HG03457 (cell line): ENCODE data around the gene DHX34.
"Not testable (repeated sequence)": the region's sequence is repeated elsewhere in the genome, so short reads cannot be mapped to it uniquely, and the experiment has no call there.

ENCODE experiments used
- ATAC-seq: cut with Tn5 transposase; IDR thresholded peaks from one replicate; pipeline ENCODE4 v1.9.1; 2021; ENCODE audit warnings: moderate number of reproducible peaks; ENCODE audit not compliant: unreplicated experiment

The DHX34 gene, protein sequence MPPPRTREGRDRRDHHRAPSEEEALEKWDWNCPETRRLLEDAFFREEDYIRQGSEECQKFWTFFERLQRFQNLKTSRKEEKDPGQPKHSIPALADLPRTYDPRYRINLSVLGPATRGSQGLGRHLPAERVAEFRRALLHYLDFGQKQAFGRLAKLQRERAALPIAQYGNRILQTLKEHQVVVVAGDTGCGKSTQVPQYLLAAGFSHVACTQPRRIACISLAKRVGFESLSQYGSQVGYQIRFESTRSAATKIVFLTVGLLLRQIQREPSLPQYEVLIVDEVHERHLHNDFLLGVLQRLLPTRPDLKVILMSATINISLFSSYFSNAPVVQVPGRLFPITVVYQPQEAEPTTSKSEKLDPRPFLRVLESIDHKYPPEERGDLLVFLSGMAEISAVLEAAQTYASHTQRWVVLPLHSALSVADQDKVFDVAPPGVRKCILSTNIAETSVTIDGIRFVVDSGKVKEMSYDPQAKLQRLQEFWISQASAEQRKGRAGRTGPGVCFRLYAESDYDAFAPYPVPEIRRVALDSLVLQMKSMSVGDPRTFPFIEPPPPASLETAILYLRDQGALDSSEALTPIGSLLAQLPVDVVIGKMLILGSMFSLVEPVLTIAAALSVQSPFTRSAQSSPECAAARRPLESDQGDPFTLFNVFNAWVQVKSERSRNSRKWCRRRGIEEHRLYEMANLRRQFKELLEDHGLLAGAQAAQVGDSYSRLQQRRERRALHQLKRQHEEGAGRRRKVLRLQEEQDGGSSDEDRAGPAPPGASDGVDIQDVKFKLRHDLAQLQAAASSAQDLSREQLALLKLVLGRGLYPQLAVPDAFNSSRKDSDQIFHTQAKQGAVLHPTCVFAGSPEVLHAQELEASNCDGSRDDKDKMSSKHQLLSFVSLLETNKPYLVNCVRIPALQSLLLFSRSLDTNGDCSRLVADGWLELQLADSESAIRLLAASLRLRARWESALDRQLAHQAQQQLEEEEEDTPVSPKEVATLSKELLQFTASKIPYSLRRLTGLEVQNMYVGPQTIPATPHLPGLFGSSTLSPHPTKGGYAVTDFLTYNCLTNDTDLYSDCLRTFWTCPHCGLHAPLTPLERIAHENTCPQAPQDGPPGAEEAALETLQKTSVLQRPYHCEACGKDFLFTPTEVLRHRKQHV

GRCh38 chr19:47348819-47349795 is at the start of gene DHX34:
TSS of gene DHX34 (plus strand) at chr19:47349315. CDS start at chr19:47353031, 3,716 bp downstream.
- peak; percentile 81 for ATAC-seq

- ATAC-seq: not testable (repeated sequence)
Measured at GRCh38 chr19:47300867-47301266, 48.2 kb upstream of the DHX34 start.

DNA sequence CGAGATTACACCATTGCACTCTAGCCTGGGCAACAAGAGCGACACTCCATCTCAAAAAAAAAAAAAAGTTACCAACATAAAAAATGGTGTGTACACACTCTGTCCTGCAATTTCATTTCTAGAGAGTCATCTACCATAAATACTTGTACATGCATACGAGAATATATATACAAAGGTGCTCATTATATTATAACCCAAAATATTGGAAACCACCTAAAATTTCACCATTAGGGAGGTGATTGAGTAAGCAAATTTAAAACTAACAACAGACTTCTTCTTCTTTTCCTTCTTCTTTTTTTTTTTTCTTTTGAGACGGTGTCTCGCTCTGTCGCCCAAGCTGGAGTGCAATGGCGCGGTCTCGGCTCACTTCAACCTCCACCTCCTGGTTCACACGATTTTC is 46.9 kb upstream of the DHX34 start:
- ATAC-seq: no peak

DNA sequence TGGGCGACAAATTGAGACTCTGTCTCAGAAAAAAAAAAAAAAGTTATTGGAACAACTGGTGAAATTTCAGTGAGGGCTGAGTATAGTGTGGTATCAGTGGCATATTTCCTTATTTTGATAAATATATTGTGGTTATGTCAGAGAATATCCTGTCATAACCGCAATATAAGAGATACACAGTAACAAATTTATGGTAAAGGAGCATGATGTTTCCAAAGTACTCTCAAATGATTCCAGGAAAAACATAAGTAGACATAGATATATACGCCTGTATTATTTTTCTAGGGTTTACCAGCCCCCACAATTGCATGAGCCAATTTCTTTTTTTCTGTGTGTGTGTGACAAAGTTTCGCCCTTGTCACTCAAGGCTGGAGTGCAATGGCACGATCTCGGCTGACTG is 45.1 kb upstream of the DHX34 start:
- no peak for ATAC-seq

GRCh38 chr19:47305309-47305751 is 43.8 kb upstream of the DHX34 start:
- no peak for ATAC-seq

DNA sequence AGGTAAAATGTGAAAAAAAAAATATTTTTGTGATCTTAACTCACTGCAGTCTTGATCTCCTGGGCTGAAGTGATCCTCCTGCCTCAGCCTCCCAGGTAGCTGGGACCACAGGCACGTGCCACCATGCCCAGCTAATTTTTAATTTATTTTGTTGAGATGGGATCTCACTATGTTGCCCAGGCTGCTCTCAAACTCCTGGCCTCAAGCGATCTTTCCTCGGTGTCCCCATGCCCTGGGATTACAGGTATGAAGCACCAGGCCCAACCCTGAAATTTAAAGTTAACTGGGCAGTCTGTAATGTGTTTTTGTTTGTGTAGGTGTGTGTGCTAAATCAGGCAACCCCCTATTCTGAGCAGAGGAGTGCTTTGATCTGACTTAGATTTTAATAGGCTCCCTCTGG is 42.8 kb upstream of the DHX34 start:
- ATAC-seq: no peak

DNA sequence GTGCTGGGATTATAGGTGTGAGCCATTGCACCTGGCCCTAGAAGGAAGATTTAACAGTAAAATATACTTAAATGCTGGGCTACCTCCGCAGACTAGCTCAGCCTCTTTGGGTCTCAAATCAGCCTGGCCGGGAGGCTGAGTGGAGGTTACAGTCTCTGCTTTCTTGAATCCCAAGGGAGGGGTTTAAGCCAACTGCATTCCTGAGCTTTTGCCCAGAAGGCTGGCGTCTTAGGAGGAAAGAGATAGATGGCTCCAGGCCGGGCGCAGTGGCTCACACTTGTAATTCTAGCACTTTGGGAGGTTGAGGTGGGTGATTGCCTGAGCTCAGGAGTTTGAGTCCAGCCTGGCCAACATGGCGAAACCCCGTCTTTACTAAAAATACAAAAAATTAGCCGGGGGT is 40.1 kb upstream of the DHX34 start:
- ATAC-seq: no peak

DNA sequence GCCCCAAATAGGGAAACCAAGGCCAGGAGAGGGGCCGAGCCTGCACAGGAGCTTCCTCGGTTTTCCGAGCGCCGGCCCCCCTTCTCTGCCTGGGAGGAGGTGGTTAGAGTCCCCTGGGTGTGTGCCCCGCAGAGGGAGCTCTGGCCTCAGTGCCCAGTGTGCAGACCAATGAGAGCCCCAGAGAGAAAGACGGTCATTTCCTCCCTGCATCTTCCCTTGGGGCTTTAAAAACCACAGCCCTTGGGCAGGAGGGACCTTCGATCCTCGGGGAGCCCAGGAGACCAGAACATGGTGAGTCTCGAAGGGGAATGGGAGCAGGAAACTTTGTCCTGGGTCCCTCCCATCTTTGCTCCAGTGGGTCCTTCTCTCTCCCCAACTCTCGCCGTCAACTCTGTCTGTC is 39.5 kb upstream of the DHX34 start, which contains the start of gene C5AR1:
Gene C5AR1 (plus strand): TSS at position 254 of the 400 bp plus-strand sequence. CDS start 35 bp downstream, at position 289.
- no peak for ATAC-seq

DNA sequence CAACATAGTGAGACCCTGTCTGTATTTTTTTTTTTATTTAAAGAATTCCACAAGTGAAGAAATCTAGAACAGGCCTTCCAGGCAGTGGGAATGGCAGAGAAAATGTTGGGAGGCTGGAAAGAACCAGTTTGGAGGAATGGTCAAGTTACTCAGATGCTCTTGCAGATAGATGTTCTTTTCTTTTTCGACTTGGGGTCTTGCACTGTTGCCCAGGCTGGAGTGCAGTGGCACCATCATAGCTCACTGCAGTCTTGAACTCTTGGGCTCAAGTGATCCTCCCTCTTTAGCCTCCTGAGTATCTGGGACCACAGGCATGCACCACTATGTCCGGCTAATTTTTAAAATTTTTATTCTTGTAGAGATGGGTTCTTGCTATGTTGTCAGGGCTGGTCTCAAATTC is 38.8 kb upstream of the DHX34 start:
- no peak for ATAC-seq

- no peak for ATAC-seq
Measured at GRCh38 chr19:47310819-47311218, 38.3 kb upstream of the DHX34 start.

DNA sequence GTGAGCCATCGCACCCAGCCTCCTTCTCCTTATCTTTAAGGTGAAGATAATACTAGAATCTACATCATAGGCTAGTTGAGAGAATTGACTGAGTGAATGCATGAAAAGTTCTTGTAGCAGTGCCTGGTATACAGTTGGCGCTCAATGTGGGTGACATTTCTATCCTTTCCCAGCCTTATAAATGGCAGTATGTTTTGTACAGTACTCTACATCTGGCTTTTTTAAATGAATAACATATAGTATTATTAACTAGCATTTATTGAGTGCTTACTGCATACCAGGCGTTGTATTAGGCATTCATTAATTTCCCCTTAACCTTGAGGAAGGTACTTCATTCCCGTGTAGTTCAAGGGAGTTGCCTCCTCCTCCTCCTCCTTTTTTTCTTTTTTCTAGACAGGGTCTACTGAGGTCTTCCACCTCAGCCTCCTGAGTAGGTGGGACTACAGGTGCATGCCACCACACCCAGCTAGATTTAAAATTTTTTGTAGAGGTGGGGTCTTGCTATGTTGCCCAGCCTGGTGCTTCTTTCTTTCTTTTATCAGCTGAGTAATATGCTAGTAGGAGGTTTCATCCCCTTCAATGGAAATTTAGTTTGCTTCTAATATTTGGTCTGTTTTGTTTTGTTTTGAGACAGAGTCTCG is 36.6 kb upstream of the DHX34 start:
- ATAC-seq: no peak

- ATAC-seq: no peak
Measured at GRCh38 chr19:47313754-47314295, 35.3 kb upstream of the DHX34 start.

GRCh38 chr19:47315125-47315821 is 33.8 kb upstream of the DHX34 start:
- ATAC-seq: no peak

GRCh38 chr19:47316513-47316912 is 32.6 kb upstream of the DHX34 start:
- no peak for ATAC-seq

DNA sequence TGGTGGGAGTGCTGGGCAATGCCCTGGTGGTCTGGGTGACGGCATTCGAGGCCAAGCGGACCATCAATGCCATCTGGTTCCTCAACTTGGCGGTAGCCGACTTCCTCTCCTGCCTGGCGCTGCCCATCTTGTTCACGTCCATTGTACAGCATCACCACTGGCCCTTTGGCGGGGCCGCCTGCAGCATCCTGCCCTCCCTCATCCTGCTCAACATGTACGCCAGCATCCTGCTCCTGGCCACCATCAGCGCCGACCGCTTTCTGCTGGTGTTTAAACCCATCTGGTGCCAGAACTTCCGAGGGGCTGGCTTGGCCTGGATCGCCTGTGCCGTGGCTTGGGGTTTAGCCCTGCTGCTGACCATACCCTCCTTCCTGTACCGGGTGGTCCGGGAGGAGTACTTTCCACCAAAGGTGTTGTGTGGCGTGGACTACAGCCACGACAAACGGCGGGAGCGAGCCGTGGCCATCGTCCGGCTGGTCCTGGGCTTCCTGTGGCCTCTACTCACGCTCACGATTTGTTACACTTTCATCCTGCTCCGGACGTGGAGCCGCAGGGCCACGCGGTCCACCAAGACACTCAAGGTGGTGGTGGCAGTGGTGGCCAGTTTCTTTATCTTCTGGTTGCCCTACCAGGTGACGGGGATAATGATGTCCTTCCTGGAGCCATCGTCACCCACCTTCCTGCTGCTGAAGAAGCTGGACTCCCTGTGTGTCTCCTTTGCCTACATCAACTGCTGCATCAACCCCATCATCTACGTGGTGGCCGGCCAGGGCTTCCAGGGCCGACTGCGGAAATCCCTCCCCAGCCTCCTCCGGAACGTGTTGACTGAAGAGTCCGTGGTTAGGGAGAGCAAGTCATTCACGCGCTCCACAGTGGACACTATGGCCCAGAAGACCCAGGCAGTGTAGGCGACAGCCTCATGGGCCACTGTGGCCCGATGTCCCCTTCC is 28.9 kb upstream of the DHX34 start:
- ATAC-seq: no peak

DNA sequence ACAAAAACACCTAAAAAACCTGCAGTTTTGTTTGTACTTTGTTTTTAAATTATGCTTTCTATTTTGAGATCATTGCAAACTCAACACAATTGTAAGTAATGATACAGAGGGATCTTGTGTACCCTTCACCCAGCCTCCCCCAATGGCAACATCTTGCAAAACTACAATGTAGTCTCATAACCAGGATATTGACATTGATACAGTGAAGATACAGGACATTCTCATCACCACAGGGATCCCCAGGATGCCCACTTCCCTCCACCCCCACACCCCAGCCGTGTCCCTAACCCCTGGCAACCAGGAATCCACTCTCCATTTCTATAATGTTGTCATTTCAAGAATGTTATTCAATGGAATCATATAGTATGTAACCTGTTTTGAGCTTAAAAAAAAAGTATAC is 27.5 kb upstream of the DHX34 start:
- ATAC-seq: no peak

DNA sequence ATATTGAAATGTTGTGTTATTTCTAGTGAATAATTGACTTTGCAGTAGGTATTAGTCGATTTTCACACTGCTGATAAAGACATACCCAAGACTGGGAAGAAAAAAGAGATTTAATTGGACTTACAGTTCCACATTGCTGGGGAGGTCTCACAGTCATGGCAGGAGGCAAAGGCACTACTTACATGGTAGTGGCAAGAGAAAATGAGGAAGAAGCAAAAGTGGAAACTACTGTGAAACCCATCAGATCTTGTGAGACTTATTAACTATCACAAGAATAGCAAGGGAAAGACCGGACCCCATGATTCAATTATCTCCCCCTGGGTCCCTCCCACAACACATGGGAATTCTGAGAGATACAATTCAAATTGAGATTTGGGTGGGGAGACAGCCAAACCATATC is 27.1 kb upstream of the DHX34 start:
- no peak for ATAC-seq

DNA sequence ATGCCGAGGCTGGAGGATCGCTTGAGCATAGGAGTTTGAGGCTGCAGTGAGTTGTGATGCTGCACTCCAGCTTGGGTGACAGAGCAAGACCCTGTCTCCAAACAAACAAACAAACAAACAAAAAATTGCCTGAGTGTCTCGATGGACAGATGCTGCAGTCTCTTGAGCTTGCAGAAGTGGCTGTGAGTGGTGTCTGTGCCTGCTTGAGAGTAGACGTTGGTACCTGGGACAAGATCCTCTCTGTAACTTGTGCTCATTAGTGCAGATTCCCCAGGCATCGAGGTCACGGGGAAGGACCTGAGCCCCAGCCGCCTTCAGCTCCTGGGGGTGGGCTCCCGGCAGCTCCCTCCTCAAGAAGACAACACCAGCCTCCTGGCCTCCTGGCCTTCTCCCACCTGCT is 25.7 kb upstream of the DHX34 start:
- no peak for ATAC-seq
